ENCODE results near the gene CHTOP.
"Not testable (repeated sequence)": the region's sequence is repeated elsewhere in the genome, so short reads cannot be mapped to it uniquely, and the experiment has no call there.

The CHTOP gene

GRCh38 chr1:153635872-153636271 is 2.0 kb downstream of the CHTOP start:
- no peak for DNase-seq

GRCh38 chr1:153636312-153636711 is 2.4 kb downstream of the CHTOP start:
- DNase-seq, result no peak

- no peak for DNase-seq
These were observed 4.4 kb downstream of the CHTOP start for GRCh38 chr1:153638261-153638660.

- no peak for DNase-seq
These were observed 5.4 kb downstream of the CHTOP start for GRCh38 chr1:153639280-153639679.

GRCh38 chr1:153640213-153640612 is 6.3 kb downstream of the CHTOP start:
- not testable (repeated sequence) for DNase-seq

GRCh38 chr1:153640861-153641260 is 7.0 kb downstream of the CHTOP start:
- no peak for DNase-seq

GRCh38 chr1:153642161-153642560 is 8.3 kb downstream of the CHTOP start:
- DNase-seq, result no peak

GRCh38 chr1:153643100-153643499 is 9.2 kb downstream of the CHTOP start:
- no peak for DNase-seq

- no peak for DNase-seq
These were observed 9.9 kb downstream of the CHTOP start for GRCh38 chr1:153643816-153644215.

- DNase-seq, result no peak
These were observed 12.9 kb downstream of the CHTOP start for GRCh38 chr1:153646672-153647345.

GRCh38 chr1:153647346-153647714 is 13.5 kb downstream of the CHTOP start:
- DNase-seq, result no peak

GRCh38 chr1:153648000-153648643 is 14.3 kb downstream of the CHTOP start:
- DNase-seq, result no peak

GRCh38 chr1:153649137-153649862 is 15.4 kb downstream of the CHTOP start:
- no peak for DNase-seq

GRCh38 chr1:153649863-153650235 is 16.0 kb downstream of the CHTOP start:
- no peak for DNase-seq

- no peak for DNase-seq
These were observed 17.9 kb downstream of the CHTOP start for GRCh38 chr1:153651771-153652170.

- DNase-seq, result no peak
These were observed 19.1 kb downstream of the CHTOP start for GRCh38 chr1:153652805-153653500.

- no peak for DNase-seq
These were observed 21.5 kb downstream of the CHTOP start for GRCh38 chr1:153655333-153655732.

- DNase-seq, result peak; percentile 93
These were observed 24.7 kb downstream of the CHTOP start, which contains the start of gene SNAPIN for GRCh38 chr1:153658400-153659174. SNAPIN (plus strand) TSS chr1:153658703; CDS start chr1:153658744, 41 bp downstream.

- DNase-seq, result no peak
These were observed 25.3 kb downstream of the CHTOP start for GRCh38 chr1:153659175-153659534.

GRCh38 chr1:153659656-153660055 is 25.8 kb downstream of the CHTOP start:
- no peak for DNase-seq

- no peak for DNase-seq
These were observed 27.3 kb downstream of the CHTOP start for GRCh38 chr1:153661111-153661708.

- no peak for DNase-seq
These were observed 28.4 kb downstream of the CHTOP start for GRCh38 chr1:153662269-153662668.
